Neuronal stem cell (in vitro differentiated cells): Measurements from ENCODE around the gene ATP5F1D.
A peak's percentile ranks its signal among the peaks of the same experiment; 100 is the strongest.

ENCODE experiments used
- DNase-seq: peaks from one replicate; pipeline ENCODE4 v3.0.0-alpha.2; 2013; ENCODE audit warnings: low spot score
- H2AFZ ChIP-seq: one replicate; pipeline ENCODE4 v1.6.1; 2013; ENCODE audit warnings: mild to moderate bottlenecking, low read length, inconsistent platforms
- H2AK5ac ChIP-seq: 2 replicates; pipeline ENCODE4 v1.6.1; 2013; ENCODE audit warnings: low read depth, mild to moderate bottlenecking, inconsistent platforms, low read length, moderate library complexity, mixed read lengths
- H2BK120ac ChIP-seq: 2 replicates; pipeline ENCODE4 v1.6.1; 2013; ENCODE audit warnings: low read depth, mild to moderate bottlenecking, inconsistent platforms, low read length, moderate library complexity, mixed read lengths
- H2BK12ac ChIP-seq: one replicate; pipeline ENCODE4 v1.6.1; 2013; ENCODE audit warnings: low read length, inconsistent platforms
- H2BK15ac ChIP-seq: 2 replicates; pipeline ENCODE4 v1.6.1; 2013; ENCODE audit warnings: mild to moderate bottlenecking, low read length, inconsistent platforms, mixed read lengths
- H2BK5ac ChIP-seq: one replicate; pipeline ENCODE4 v1.6.1; 2013; ENCODE audit warnings: inconsistent platforms, mild to moderate bottlenecking, low read length, moderate library complexity
- H3K14ac ChIP-seq: one replicate; pipeline ENCODE4 v1.6.1; 2013; ENCODE audit warnings: low read length, inconsistent platforms
- H3K18ac ChIP-seq: 2 replicates; pipeline ENCODE4 v1.6.1; 2013; ENCODE audit warnings: low read length, inconsistent platforms
- H3K23ac ChIP-seq: 2 replicates; pipeline ENCODE4 v1.6.1; 2013; ENCODE audit warnings: low read depth, mild to moderate bottlenecking, mixed read lengths, low read length, inconsistent platforms; ENCODE audit not compliant: poor library complexity
- H3K27ac ChIP-seq: replicated peaks from 3 replicates; pipeline ENCODE4 v1.5.1; 2013; ENCODE audit warnings: low read length, inconsistent platforms
- H3K27me3 ChIP-seq, 3 experiments: 2 replicates each; pipeline ENCODE4 v1.6.1; 2013; ENCODE audit warnings: low read length in 3 of 3, mild to moderate bottlenecking in 2 of 3, inconsistent platforms in 1 of 3, low read depth in 1 of 3, mixed read lengths in 1 of 3, moderate library complexity in 1 of 3; ENCODE audit not compliant: control insufficient read depth in 3 of 3, insufficient read depth in 3 of 3
- H3K36me3 ChIP-seq, 2 donors: replicated peaks in 1 of 2; 2 replicates each; pipeline ENCODE4 v1.6.1; 2013; ENCODE audit warnings: low read length in 2 of 2; ENCODE audit not compliant: control insufficient read depth in 2 of 2, insufficient read depth in 2 of 2
- H3K4ac ChIP-seq: 2 replicates; pipeline ENCODE4 v1.6.1; 2013; ENCODE audit warnings: inconsistent platforms, mild to moderate bottlenecking, low read length, moderate library complexity
- H3K4me1 ChIP-seq, 2 donors: 1 replicate in 1 of 2; 2 replicates in 1 of 2; pipeline ENCODE4 v1.6.1; 2013; ENCODE audit warnings: low read length in 2 of 2, low read depth in 1 of 2; ENCODE audit not compliant: control insufficient read depth in 2 of 2, insufficient read depth in 1 of 2
- H3K4me2 ChIP-seq: one replicate; pipeline ENCODE4 v1.6.1; 2013; ENCODE audit warnings: mild to moderate bottlenecking, low read length, inconsistent platforms; ENCODE audit not compliant: insufficient read depth, poor library complexity, severe bottlenecking
- H3K4me3 ChIP-seq, 2 donors: 2 replicates each; pipeline ENCODE4 v1.5.1; 2013; ENCODE audit warnings: low read length in 2 of 2, mild to moderate bottlenecking in 2 of 2, inconsistent platforms in 1 of 2, moderate library complexity in 1 of 2
- H3K79me1 ChIP-seq: one replicate; pipeline ENCODE4 v1.6.1; 2013; ENCODE audit warnings: low read depth, mild to moderate bottlenecking, inconsistent platforms, low read length, moderate library complexity
- H3K9ac ChIP-seq: one replicate; pipeline ENCODE4 v1.6.1; 2013; ENCODE audit warnings: mild to moderate bottlenecking, low read depth, low read length, inconsistent platforms; ENCODE audit not compliant: poor library complexity
- H3K9me3 ChIP-seq, 2 donors: replicated peaks in 1 of 2; 2 replicates each; pipeline versions ENCODE3 to v1.6.1; 2013; ENCODE audit warnings: low read length in 2 of 2, mild to moderate bottlenecking in 2 of 2, inconsistent platforms in 1 of 2, low read depth in 1 of 2, mixed read lengths in 1 of 2, moderate library complexity in 1 of 2; ENCODE audit not compliant: control insufficient read depth in 2 of 2, insufficient read depth in 1 of 2
- H4K8ac ChIP-seq: one replicate; pipeline ENCODE4 v1.6.1; 2013; ENCODE audit warnings: low read depth, mild to moderate bottlenecking, inconsistent platforms, low read length, moderate library complexity
- H4K91ac ChIP-seq: one replicate; pipeline ENCODE4 v1.6.1; 2013; ENCODE audit warnings: low read length, low read depth, mild to moderate bottlenecking, inconsistent platforms; ENCODE audit not compliant: poor library complexity
- WGBS, 2 donors: extraction: QIAGEN DNeasy Blood & Tissue Kit; methylation state at CpG; one replicate each; pipeline ENCODE4 v1.1.7; 2013; ENCODE audit warnings: missing lambda C conversion rate in 2 of 2, mixed read lengths in 1 of 2; ENCODE audit not compliant: insufficient read length in 2 of 2, insufficient replicate concordance in 1 of 2; ENCODE audit errors: extremely low coverage in 2 of 2; 5-methylcytosine and 5-hydroxymethylcytosine counted together

The ATP5F1D gene

DNA sequence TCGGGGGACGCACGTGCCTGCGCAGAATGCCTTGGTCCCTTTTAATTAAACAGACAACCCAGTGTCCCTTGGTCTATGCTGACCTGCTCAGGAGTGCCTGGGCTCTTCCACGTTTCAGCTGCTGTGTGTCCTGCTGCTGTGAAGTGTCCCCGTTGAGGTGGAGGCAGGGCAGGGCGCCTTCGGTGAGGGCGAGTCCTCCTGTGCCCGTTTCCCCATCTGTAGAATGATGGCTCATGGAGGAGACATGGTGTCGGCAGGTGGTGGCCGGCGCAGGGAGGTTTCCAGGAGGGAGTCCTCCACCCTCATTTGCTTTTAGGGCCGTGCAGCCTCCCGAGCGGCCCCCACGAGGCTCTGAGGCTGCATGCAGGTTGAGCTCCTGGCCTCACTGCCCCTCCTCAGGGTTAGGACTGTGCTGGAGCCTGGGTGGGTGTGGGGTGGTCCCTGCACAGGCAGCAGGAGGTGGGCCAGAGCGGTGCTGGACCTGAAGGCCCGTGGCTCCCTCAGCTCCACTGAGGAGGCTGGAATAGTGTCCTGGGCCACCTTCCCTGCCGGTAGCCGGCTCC is 27.2 kb upstream of the ATP5F1D start:
- Histone ChIP-seq H3K4ac (no peak overlapping the region), H3K9ac (peak overlapping the region; percentile 70), H4K8ac (no peak overlapping the region), H3K9me3 (peaks cover 0 to 2% of the 10 kb centered on the region in 2 donors), H3K36me3 (peaks cover 6 to 49% of the 10 kb centered on the region in 2 donors), H3K18ac (peak overlapping the region; percentile 90), H3K27me3 (no peaks in the 10 kb centered on the region), H4K91ac (no peak overlapping the region), H2AK5ac (peak overlapping the region; percentile 63), H2BK12ac (no peak overlapping the region), H3K4me3 (no peak overlapping the region), H3K4me1 (peaks cover 13 to 21% of the 10 kb centered on the region in 2 donors), H3K27ac (no peak overlapping the region), H2AFZ (no peak overlapping the region), H2BK120ac (peak overlapping the region; percentile 47), H2BK15ac (peak overlapping the region; percentile 67), H3K79me1 (peaks cover 54% of the 10 kb centered on the region), H3K14ac (peak overlapping the region; percentile 71), H2BK5ac (peak overlapping the region; percentile 66), H3K4me2 (no peak overlapping the region), H3K23ac (peak overlapping the region; percentile 65)
- DNase-seq, result no peak
- WGBS, 2 donors, result no CpG with 5 or more reads among the region's 21 CpGs

DNA sequence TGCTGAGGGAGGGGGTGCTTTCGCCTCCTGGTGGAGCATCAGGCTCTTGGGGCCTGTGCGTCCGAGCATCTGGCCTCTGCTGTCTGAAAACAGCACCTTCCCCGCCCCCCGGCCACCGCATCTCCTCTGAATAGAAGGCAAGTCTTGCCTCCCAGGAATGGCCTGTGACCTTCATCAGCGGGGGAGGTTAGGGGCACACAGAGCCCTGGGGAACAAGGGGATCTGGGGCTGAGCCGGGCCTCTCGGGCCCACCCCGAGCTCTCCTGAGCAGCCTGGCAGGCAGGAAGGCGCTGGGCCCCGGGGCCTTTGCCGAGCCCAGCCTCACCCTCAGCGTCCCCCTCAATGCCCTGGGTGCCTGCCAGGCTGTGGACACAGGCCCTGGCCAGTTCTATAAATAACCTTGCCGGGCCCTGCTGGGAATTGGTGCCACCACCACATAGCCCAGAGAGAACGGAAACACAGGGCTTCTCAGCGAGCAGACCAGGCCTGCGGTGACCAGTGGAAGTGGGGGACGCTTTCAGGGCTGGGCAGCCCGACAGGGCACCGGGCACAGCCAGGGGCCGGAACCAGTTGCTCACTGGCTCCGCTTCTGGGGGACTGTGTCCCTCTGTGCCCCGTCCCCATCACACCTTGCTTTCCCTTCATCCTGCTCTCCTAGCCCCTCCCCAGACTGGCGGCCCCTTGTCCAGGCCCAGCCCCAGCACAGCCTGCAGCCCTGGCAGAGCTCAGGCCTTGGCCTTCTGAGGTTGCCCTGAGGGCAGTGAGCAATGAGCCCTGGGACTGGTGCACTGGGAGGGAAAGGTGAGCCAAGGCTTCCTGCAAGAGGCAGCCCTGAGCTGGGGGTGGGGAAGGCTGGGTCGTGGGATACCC is 26.5 kb upstream of the ATP5F1D start:
- Histone ChIP-seq H2AK5ac (peak overlapping the region; percentile 63), H2BK15ac (peak overlapping the region; percentile 67), H2AFZ (no peak overlapping the region), H3K4ac (peak overlapping the region; percentile 97), H2BK12ac (no peak overlapping the region), H3K4me1 (peaks cover 13 to 17% of the 10 kb centered on the region in 2 donors), H3K4me3 (no peak overlapping the region), H3K9me3 (peaks cover 0 to 2% of the 10 kb centered on the region in 2 donors), H3K23ac (peak overlapping the region; percentile 65), H3K27me3 (no peaks in the 10 kb centered on the region), H3K4me2 (no peak overlapping the region), H3K27ac (no peak overlapping the region), H4K91ac (no peak overlapping the region), H3K18ac (peak overlapping the region; percentile 90), H3K9ac (peak overlapping the region; percentile 70), H2BK120ac (no peak overlapping the region), H4K8ac (no peak overlapping the region), H3K36me3 (peaks cover 2 to 43% of the 10 kb centered on the region in 2 donors), H2BK5ac (peak overlapping the region; percentile 66), H3K14ac (peak overlapping the region; percentile 71), H3K79me1 (peaks cover 53% of the 10 kb centered on the region)
- no CpG with 5 or more reads among the region's 26 CpGs for WGBS, 2 donors
- DNase-seq, result no peak

DNA sequence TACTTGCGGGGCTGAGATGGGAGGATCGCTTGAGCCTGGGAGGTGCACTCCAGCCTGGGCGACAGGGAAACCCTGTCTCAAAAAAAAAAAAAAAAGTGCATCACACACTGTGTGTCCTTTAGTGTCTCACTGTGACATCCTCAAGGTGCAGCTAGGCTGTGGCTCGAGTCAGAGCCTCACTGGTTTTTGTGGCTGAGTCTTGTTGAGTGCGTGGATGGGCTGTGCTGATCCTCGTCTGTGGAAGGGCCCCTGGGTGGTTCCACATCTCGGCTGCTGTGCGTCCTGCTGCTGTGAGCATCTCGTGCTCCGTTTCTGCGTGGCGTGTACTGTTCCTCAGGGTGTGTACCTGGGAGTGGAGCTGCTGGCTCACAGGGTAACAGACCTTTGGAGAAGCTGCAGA is 24.8 kb upstream of the ATP5F1D start:
- H2BK12ac ChIP-seq, result no peak overlapping the region
- no peak overlapping the region for H3K27ac ChIP-seq
- H3K14ac ChIP-seq, result no peak overlapping the region
- no peak overlapping the region for H3K4me3 ChIP-seq
- H3K4ac ChIP-seq, result no peak overlapping the region
- H3K4me2 ChIP-seq, result no peak overlapping the region
- H3K18ac ChIP-seq, result no peak overlapping the region
- H2BK120ac ChIP-seq, result no peak overlapping the region
- H2BK5ac ChIP-seq, result peak overlapping the region; percentile 75
- no CpG with 5 or more reads among the region's 12 CpGs for WGBS, 2 donors
- no peak overlapping the region for H4K91ac ChIP-seq
- no peaks in the 10 kb centered on the region for H3K27me3 ChIP-seq
- no peak overlapping the region for H4K8ac ChIP-seq
- DNase-seq, result no peak
- peaks cover 44% of the 10 kb centered on the region for H3K79me1 ChIP-seq
- H3K23ac ChIP-seq, result peak overlapping the region; percentile 55
- peaks cover 13 to 17% of the 10 kb centered on the region in 2 donors for H3K4me1 ChIP-seq
- no peak overlapping the region for H2AFZ ChIP-seq
- no peak overlapping the region for H2AK5ac ChIP-seq
- no peak overlapping the region for H2BK15ac ChIP-seq
- H3K36me3 ChIP-seq, result peaks cover 7 to 42% of the 10 kb centered on the region in 2 donors
- no peak overlapping the region for H3K9ac ChIP-seq
- H3K9me3 ChIP-seq, result peaks cover 0 to 2% of the 10 kb centered on the region in 2 donors

DNA sequence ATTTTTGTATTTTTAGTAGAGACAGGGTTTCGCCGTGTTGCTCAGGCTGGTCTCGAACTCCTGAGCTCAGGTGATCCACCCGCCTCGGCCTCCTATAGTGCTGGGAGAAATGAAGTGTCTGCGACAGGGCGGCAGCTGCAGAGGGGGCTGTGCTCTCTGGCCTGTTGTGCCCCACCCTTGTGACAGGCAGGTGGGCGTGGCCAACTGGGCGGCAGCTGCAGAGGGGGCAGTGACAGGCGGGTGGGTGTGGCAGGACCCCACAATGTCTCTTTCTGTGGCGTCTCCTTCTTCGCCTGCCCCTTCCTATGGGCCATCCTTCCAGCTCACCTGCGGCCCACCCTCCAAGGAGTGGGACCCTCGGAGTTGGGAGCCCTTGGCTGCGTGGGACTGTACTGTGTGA is 24.2 kb upstream of the ATP5F1D start:
- H2BK15ac ChIP-seq, result no peak overlapping the region
- H3K4ac ChIP-seq, result no peak overlapping the region
- H3K9ac ChIP-seq, result peak overlapping the region; percentile 60
- H3K4me3 ChIP-seq, result no peak overlapping the region
- peaks cover 13 to 17% of the 10 kb centered on the region in 2 donors for H3K4me1 ChIP-seq
- H3K14ac ChIP-seq, result peak overlapping the region; percentile 31
- DNase-seq, result no peak
- H3K4me2 ChIP-seq, result peak overlapping the region; percentile 11
- H3K18ac ChIP-seq, result no peak overlapping the region
- H3K79me1 ChIP-seq, result peaks cover 42% of the 10 kb centered on the region
- peaks cover 0 to 2% of the 10 kb centered on the region in 2 donors for H3K9me3 ChIP-seq
- no peak overlapping the region for H4K8ac ChIP-seq
- H2BK5ac ChIP-seq, result no peak overlapping the region
- no peak overlapping the region for H2BK120ac ChIP-seq
- H2AK5ac ChIP-seq, result no peak overlapping the region
- WGBS, 2 donors, result no CpG with 5 or more reads among the region's 15 CpGs
- H3K27me3 ChIP-seq, result no peaks in the 10 kb centered on the region
- H3K27ac ChIP-seq, result no peak overlapping the region
- H4K91ac ChIP-seq, result no peak overlapping the region
- H3K23ac ChIP-seq, result no peak overlapping the region
- H2AFZ ChIP-seq, result no peak overlapping the region
- no peak overlapping the region for H2BK12ac ChIP-seq
- peaks cover 7 to 42% of the 10 kb centered on the region in 2 donors for H3K36me3 ChIP-seq
